Endothelial cell of hepatic sinusoid (primary cell): Measurements from ENCODE around the gene TXNRD2.

ENCODE experiments used
- in situ Hi-C: cut with HindIII; loops from 2 replicates; pipeline ENCODE4 v1.10.0; 2017; ENCODE audit warnings: low sequenced_read_pairs

Gene TXNRD2

DNA sequence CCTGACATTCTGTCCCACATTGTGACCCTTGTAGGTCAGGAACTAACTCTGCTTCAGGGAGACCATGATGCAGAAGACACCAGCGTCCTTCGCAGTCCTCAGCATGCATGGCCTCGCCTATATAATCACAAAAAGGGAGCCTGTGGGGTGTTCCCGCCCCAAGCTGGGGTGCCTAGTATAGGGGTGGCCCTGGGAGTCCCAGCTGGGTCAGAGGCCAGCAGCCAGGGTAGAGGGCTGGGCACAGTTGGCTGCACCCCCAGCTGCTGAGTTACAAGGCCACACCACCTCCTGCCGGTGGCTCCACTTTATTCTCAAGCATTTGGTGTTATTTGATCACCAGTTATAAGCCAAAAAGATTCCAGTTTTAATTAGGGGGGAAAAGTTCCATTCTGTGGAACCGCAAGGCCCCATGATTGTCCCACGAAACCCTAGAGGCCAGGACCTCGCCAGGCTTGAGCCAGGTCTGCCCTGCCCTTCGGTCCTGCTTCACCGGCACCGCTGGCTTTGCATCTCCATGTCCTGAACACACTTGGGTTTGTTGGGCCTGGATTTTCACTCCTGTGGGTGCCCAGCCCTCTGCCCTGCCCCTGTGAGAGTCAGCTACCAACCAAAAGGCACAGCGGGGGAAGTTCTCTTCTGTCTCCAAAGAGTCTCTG lies 72.0 kb downstream of the TXNRD2 start:
- in situ Hi-C loops, result no loop called here

DNA sequence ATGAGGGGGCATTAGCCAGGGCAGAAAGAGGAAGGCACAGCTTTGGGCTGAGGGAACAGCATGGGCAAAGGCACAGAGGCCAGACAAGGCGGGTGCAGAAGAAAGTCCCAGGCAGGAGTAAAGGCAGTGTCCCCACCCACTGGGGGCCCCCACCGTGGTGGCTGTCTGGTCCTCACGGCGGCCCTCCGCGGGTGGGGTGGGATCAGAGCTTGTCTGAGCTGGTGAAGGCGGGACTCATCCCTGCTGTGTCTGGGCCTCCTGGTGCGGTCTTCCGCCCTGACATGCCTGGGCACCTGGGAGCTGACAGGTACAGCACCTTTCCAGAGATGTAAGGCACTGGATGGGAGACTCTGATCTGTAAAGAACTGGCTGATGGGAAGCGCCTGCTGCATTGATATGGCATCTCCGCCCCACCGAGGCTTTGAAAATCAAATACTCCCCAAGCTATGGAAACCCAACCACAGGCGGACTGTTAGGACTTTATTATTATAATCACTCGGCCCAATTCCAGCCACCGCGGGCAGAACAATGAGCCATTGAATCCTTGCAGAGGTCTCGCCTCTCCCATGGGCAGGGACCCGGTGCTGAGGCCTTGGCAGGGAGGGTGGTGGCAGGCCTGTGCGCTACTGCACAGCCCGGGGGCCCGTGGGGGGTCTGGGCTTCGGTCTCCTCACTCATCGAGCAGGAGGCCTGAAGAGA lies 72.7 kb downstream of the TXNRD2 start:
- in situ Hi-C loops, result no loop called here

DNA sequence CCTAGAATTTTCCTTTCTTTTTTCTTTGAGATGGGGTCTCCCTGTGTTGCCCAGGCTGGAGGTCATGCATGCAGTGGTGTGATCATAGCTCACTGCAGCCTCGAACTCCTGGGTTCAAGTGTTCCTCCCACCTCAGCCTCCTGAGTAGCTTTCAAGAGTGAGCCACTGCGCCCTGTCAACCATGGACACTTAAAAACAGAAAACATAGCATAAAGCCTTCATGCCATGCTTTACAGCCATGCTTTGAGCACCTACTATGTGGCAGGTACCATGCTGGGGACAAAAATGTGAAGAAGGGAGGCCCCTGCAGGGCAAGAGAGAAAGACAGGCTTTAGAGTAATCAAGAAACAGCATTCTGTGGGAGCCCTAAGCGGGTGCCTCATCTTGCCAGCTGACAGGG lies 73.3 kb downstream of the TXNRD2 start:
- in situ Hi-C loops, result no loop called here

DNA sequence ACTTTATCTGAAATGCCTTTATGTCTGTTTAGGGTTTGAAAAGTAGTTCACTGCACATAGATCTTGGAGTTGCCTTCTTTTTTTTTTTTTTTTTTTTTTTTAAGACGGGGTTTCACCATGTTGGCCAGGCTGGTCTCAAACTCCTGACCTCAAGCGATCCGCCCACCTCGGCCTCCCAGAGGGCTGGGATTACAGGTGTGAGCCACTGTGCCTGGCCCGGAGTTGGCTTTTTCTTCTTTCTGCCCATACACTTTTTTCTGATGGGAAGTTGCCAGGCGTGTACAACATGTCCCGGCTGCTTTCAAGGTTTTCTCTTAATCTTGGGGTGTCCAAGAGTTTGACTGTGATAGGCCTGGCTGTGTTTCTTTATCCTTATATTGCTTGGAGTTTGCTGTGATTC lies 74.0 kb downstream of the TXNRD2 start:
- in situ Hi-C loops, result no loop called here

DNA sequence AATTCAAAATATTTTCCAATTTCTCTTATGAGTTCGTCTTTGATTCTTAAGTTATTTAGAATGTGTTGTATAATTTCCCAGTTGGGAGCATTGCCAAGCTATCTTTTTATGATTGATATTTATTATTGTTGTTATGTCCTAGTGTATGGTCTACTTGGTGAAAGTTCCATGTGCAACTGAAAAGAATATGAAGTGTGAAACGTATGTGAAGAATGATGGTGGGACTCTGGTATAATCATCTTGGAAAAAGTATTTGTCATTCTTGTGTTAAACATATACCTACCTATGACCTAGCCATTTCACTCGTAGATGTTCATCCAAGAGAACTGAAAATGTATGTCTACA lies 75.0 kb downstream of the TXNRD2 start:
- in situ Hi-C loops, result no loop called here

DNA sequence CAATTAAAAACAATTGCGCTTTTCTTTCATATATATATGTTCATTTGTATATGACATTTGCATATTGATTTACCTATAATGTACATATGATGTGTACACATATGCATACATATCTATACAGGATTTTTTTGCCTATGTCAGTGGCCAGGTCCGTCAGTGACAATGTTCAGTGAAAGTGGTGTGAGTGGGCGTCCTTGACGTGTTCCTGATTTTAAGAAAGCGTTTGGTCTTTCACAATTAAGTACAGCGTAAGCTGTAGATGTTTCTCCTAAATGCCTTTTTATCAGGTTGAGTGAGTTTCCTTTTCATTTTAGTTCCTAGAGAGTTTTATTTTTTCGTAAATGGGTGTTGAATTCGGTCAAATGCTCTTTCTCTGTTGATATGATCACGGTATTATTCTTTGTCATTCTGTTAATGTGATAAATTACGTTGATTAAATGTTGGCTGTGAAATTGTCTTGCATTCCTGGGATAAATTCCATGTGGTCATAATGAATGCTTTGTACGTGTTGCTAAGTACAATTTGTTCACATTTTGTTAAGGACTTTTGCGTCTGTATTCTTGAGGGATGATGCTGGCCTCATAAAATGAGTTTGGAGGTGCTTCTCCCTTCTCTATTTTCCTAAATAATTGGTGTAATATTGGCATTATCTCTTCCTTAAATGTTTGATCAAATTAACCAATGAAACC lies 76.3 kb downstream of the TXNRD2 start:
- in situ Hi-C loops, result no loop called here

DNA sequence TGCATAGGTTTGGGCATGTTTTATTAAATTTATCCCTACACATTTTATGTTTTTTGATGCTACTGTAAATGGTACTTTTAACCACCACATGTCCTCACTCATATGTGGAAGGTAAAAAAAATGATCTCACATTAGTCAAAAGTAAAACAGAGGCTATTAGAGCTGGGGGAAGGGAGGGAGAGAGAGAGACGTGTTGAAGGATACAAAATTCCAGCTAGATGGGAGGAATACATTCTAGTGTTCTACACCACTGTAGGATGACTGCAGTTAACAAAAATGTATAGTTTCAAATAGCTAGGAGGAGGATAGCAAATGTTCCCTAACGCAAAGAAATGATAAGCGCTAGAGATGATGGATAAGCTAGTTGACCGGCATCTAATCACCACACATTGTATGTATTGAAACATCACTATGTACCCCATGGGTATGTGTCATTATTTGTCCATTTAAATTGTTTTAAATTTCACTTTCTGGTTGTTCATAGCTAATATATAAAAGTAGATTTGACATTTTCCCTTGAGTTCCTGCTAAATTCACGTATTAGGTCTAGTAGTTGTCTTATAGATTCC lies 77.0 kb downstream of the TXNRD2 start:
- in situ Hi-C loops, result no loop called here

DNA sequence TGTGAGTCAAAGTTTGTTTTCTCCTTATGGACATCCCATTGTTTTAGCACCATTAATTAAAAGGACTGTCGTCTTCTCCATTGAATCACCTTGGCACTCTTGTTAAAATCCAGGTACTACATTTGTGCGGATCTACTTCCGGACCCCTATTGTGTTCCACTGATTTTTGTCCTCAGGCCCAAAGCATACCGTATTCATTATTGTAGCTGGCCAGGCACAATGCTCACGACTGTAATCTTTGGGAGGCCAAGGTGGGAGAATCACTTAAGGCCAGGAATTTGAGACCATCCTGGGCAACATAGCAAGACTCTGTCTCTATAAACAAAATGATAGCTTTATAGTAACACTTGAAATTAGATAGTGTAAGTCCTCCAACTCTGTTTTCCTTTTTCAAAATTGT lies 78.0 kb downstream of the TXNRD2 start:
- in situ Hi-C loops, result no loop called here

DNA sequence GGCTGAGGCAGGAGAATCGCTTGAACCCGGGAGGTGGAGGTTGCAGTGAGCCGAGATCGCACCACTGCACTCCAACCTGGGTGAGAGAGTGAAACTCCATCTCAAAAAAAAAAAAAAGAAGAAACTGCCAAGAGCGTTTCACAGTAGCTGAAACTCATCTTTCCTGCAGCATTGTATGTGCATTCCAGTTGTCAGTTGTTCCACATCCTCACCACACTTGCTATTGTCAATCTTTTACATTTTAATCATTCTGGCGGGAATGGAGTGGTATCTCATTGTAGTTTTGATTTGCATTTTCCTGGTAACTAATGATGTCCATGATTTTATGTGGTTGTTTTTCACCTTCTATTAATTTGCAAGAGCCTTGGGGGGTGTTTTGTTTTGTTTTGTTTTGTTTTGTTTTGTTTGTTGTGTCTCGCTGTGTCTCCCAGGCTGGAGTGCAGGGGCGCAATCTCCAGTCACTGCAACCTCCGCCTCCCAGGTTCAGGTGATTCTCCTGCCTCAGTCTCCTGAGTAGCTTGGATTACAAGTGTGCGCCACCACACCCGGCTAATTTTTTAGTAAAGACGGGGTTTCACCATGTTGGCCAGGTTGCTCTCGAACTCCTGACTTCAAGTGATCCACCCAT lies 78.9 kb downstream of the TXNRD2 start:
- in situ Hi-C loops, result no loop called here

DNA sequence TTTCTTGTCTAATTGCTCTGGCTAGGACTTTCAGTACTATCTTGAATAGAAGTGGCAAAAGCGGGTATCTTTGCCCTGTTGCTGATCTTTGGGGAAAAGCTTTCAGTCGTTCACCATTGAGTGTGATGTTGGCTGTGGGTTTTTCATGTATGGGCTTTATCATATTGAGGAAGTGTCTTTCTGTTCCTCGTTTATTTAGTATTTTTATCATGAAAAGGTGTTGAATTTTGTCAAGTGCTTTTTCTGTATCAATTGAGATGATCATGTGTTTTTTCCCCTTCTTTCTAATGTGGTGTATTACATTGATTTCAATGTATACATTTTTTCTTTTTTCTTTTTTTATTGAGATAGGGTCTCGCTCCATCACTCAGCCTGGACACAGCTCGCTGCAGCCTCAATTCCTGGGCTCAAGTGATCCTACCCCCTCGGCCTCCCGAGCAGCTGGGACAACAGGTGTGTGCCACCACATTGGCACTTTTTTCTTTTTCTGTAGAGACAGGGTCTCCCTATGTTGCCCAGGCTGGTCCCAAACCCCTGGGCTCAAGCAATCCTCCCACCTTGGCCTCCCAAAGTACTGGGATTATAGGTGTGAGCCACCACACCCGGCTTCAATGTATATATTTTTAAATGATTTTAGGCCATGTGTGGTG lies 81.6 kb downstream of the TXNRD2 start:
- in situ Hi-C loops, result no loop called here

DNA sequence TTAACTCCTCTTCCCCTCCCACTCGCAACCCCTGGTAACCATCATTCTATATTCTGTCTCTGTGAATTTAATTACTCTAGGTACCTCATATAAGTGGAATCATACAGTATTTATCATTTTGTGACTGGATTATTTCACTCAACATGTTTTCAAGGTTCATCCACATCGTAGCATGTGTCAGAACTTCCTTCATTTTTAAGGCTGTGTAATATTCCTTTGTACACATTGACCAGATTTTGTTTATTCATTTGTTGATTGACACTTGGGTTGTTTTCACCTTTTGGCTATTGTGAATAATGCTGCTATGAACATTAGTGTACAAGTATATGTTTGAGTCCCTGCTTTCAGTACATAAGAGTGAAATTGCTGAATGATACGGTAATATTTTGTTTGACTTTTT lies 84.2 kb downstream of the TXNRD2 start:
- in situ Hi-C loops, result no loop called here

DNA sequence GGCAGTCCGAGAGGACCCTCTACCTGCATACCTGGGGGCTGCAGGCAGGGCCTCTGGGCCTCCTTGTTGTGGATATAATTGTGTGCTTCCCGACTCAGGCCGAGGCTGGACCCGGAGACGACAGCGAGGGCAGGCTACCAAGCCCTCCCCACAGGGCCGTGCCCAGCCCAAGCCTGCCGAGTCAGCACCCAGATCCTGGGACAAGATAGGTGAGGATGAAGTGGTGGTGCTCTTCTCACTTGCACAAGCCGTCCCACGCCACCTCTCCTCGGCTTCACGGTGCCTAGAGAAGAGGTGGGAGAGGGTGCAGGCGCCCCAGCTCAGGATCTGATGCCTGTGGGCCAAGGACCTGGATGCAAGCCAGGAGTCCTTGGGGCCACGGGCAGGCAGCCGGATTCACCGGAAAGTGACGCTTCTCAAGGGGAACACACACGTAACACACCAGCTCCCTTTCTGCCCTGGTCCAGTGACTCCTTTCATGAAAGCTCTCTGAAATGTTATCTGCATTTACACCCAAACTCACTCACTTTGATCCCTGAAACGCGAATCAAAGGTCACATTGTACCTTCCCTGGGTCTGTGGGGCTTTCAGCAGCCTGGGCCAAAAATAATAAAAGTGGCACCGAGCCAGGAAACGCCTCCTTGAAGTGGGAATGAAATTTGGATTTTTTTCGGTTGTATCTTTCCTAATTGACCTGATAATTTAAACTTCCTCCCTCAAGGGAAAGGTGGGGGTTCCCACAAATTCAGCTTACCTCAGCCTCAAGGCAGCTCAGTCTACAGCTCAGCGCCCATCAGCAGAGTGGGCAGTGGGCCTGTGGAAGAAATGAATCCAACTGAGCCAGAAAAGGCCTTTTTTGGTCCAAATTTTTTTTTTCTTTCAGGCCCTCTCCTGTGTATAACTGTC lies 85.9 kb downstream of the TXNRD2 start:
- in situ Hi-C loops, result no loop called here

DNA sequence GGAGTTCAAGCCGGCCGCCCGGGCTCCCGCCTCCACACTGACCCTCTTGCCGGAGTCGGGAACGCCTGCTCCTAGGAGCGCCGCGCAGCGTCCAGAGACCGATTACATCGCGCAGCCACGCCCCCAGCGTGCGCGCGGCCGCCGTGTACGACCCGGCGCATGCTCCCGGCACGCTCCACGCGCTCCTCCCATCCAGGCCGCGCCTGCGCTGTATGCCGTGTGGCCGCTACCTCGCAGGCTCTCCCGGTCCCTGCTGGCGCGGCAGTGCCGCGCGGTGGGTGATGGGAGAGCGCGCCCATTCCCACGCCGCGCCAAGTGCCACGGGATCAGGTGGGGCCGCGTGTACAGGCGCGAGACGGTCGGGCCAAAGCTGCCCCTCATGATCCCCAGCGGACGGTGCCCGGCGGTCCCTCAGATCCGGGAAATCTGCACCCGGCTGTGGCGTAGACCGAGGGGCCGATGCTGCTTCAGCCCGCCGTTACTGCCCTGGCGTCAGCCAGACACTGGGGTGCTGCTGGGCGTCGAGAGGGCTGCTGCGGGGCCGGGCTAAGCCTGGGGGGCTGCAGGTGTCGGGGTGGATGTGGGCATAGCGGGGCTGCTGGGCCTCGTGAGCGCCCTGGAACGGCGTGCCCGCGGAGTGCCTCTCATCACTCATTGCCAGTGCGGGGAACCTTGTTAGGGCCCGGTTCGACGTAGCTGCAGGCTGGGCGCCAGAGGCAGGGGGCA lies 86.7 kb downstream of the TXNRD2 start, which contains the start of the genes GNB1L and RTL10:
GNB1L (minus strand) TSS at position 97 of the 726 bp plus-strand sequence. CDS start 33,519 bp downstream, outside the sequence.
RTL10 (minus strand) TSS at position 97 of the 726 bp plus-strand sequence. CDS start 2,613 bp downstream, outside the sequence.
- in situ Hi-C loops, result no loop called here

DNA sequence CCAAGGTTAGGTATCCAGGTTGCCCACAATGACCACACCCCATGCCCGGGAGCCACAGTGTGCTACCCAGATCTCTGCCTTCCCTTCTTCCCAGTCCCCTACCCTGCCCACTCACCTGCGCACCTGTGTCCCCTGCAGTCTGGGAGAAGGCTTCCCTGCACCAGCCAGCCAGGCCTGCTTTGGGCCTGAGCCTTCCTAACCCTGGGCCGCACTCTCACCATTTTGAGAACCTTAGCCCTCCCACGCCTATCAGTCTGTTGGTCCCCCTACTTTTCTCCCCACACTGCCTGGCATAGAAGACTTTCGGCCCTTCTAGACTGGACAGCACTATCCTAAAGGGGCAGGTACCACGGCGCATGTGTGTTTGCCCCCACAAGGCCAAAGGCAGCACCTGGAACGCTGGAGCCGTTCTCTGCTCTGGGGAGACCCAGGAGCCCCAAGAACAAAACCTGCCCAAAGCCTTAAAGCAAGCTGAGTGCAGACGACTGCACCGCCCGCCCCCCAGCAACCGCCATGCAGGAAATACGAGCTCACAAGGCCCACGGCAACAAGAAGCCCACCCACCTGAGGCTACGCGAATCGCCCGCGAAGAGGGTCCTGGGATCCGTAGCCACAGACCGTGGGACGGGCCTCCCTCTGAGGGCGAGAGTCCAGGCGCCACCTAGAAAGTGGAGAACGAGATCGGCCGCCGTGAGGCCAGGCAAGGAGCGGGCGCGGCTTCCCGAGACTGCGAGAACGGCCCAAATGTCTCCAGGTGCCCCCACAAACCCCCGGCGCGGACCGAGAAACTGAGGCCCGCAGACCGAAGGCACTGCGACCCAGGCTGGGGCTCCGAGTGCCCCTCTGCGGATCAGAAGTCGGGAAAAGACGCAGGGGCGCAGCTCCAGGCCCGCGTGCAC lies 87.5 kb downstream of the TXNRD2 start:
- in situ Hi-C loops, result no loop called here

DNA sequence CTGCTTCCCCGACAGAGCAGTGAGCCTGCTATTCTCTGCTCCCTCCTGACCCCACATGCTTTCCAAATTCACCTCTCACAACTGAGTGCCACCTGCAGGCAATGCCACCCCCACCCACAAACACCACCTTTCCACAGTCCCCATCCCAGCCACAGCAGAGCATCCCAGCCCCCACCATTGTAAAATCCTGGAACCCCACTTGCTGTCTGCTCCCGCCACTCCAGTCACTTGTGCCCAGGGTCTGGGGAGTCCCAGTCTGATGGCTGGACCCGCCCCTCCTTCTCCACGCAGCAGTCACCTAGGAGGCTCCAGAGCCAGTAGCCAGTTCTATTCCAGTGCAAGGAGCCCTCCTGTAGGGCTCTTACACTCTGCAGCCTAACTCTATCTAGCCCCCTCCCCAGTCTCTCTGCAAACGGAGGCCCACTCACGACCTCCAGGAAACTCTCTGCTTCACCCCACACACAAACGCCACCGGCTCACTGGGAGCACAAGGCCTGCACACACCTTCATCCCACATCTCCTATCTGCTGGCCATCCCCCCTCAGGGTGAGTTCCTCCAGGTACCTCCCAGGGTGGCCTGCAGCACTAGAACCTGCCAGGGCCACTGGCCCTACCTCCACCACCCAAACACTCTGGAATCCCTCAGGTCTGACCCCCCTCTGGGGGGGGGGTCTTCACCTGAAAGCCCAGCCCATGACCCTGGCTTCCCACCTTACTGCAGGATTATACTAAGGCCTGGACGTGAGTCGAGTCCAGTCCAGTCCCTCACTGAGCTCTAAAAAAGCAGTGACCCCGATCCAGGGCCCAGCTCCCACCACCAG lies 88.3 kb downstream of the TXNRD2 start:
- in situ Hi-C loops, result no loop called here

DNA sequence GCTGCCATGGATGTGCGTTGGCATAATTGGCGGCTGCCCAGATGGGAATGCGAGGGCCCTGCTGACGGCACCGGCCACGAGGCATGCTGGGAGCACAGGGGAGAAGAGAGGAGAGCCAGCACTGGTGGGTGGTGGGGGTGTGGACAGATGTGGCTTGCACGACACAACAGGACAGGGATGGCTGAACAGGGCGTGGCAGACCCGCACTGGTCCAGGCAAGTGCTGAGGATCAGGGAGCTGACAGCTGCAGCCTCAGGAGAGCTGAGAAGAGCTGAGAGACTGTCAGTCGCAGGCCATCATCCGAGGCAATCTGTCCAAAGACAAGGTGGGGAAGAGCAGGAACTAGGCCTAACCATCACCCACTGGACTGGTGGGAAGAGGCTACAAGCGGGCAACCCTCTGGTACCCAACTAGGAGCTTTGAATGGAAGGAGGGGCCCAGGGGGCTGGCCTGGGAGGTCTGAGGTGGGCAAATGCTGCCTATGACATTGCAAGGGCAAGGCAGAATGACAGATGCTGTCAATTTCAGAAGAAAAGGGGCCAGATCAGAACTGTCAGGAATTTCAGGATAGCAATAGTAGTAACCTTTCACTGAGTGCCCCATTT lies 89.3 kb downstream of the TXNRD2 start:
- in situ Hi-C loops, result no loop called here
